Vagina (tissue), 2 donors: ENCODE measurements around the gene SUPT3H. TPM values are rescaled to one million over a fixed set of nuclear protein-coding genes. Genes with fewer than 3 reads are reported as not detected.

Experiments
- DNase-seq, 2 donors: peaks; one replicate each; pipeline ENCODE4 v3.0.0-alpha.2; 2017; ENCODE audit errors: extremely low spot score in 2 of 2
- H3K27ac ChIP-seq: fragments of 200-600 bp; sonication (generic); one replicate; pipeline ENCODE4 v1.5.1; 2019
- H3K27me3 ChIP-seq: fragments of 200-600 bp; sonication (generic); one replicate; pipeline ENCODE4 v1.5.1; 2019
- H3K36me3 ChIP-seq, 2 donors: fragments of 200-600 bp; sonication (generic); one replicate each; pipeline ENCODE4 v1.5.1; 2017 to 2019
- H3K4me1 ChIP-seq: fragments of 200-600 bp; sonication (generic); one replicate; pipeline ENCODE4 v1.5.1; 2019
- H3K4me3 ChIP-seq, 2 donors: fragments of 200-600 bp; sonication (generic); 1 replicate in 1 of 2; 2 replicates in 1 of 2; pipeline ENCODE4 v1.5.1; 2016 to 2019
- H3K9me3 ChIP-seq: fragments of 200-600 bp; sonication (generic); one replicate; pipeline ENCODE4 v1.5.1; 2019
- CTCF ChIP-seq, 3 experiments: fragments of 450-650 bp in 2 of 3; fragments of 200-600 bp in 1 of 3; sonication (generic) in 1 of 3; IDR thresholded peaks; one replicate each; pipeline ENCODE4 v1.5.1; 2017 to 2019; ENCODE audit warnings: antibody characterized with exemption in 3 of 3, mild to moderate bottlenecking in 2 of 3, moderate library complexity in 2 of 3
- POLR2A ChIP-seq, 2 donors: fragments of 450-650 bp; IDR thresholded peaks; one replicate each; pipeline ENCODE4 v1.6.1; 2017; ENCODE audit warnings: antibody characterized with exemption in 2 of 2, mild to moderate bottlenecking in 2 of 2, moderate library complexity in 2 of 2
- POLR2AphosphoS5 ChIP-seq, 2 donors: sonication (generic); formaldehyde crosslinking; IDR thresholded peaks; one replicate each; pipeline ENCODE4 v1.9.0; 2017; ENCODE audit warnings: antibody characterized with exemption in 2 of 2, mild to moderate bottlenecking in 2 of 2, low read depth in 1 of 2; ENCODE audit not compliant: insufficient read depth in 1 of 2
- intact Hi-C: fragments of 100-400 bp; cut with DNase I; formaldehyde crosslinking; loops from one replicate; pipeline ENCODE4 v1.15.1; 2023
- total RNA-seq: library from RNA; depleted of rRNA; stranded (reverse); fragments of >200 nt; gene quantifications from one replicate; pipeline ENCODE4 v1.2.3, GENCODE V29; 2016

Gene SUPT3H
- total RNA-seq, 1 donor from 2014 or later, result 4.2 TPM

- H3K27me3 ChIP-seq, result no peaks in the 10 kb centered on the region
- no peak overlapping the region for H3K27ac ChIP-seq
- H3K36me3 ChIP-seq, result no peaks in the 10 kb centered on the region
- intact Hi-C loops, result no loop called here
- TF ChIP-seq POLR2A (IDR thresholded peaks at IDR 0.05) (no peak), CTCF (IDR thresholded peaks at IDR 0.05) (no peak), POLR2AphosphoS5 (IDR thresholded peaks at IDR 0.05; ENCODE audit: insufficient read depth in 1 of 2, low read depth in 1 of 2) (no peak)
- no peak overlapping the region for H3K4me3 ChIP-seq
- no peaks in the 10 kb centered on the region for H3K4me1 ChIP-seq
- DNase-seq, result no peak
- H3K9me3 ChIP-seq, result no peaks in the 10 kb centered on the region
These were observed 420.6 kb downstream of the SUPT3H start for GRCh38 chr6:44957156-44957555.

GRCh38 chr6:44956396-44956795 lies 421.3 kb downstream of the SUPT3H start:
- no peak overlapping the region for H3K27ac ChIP-seq
- no peaks in the 10 kb centered on the region for H3K9me3 ChIP-seq
- intact Hi-C loops, result no loop called here
- no peak for DNase-seq
- TF ChIP-seq POLR2A (IDR thresholded peaks at IDR 0.05) (no peak), CTCF (IDR thresholded peaks at IDR 0.05) (no peak)
- H3K27me3 ChIP-seq, result no peaks in the 10 kb centered on the region
- no peak overlapping the region for H3K4me3 ChIP-seq
- H3K36me3 ChIP-seq, result no peaks in the 10 kb centered on the region
- no peaks in the 10 kb centered on the region for H3K4me1 ChIP-seq

- intact Hi-C loops, result no loop called here
- Histone ChIP-seq H3K9me3 (peaks cover 2% of the 10 kb centered on the region), H3K36me3 (no peaks in the 10 kb centered on the region), H3K4me1 (no peaks in the 10 kb centered on the region), H3K27me3 (no peaks in the 10 kb centered on the region), H3K4me3 (no peak overlapping the region), H3K27ac (no peak overlapping the region)
- no peak for DNase-seq
- no peak for TF ChIP-seq POLR2A (IDR thresholded peaks at IDR 0.05)
- TF ChIP-seq CTCF (IDR thresholded peaks at IDR 0.05), result no peak
- TF ChIP-seq POLR2AphosphoS5 (IDR thresholded peaks at IDR 0.05; ENCODE audit: insufficient read depth in 1 of 2, low read depth in 1 of 2), result no peak
These were observed 422.6 kb downstream of the SUPT3H start for GRCh38 chr6:44955145-44955544.

- H3K4me1 ChIP-seq, result no peaks in the 10 kb centered on the region
- intact Hi-C loops, result no loop called here
- no peak for TF ChIP-seq CTCF (IDR thresholded peaks at IDR 0.05)
- TF ChIP-seq POLR2AphosphoS5 (IDR thresholded peaks at IDR 0.05; ENCODE audit: insufficient read depth in 1 of 2, low read depth in 1 of 2), result no peak
- no peak for TF ChIP-seq POLR2A (IDR thresholded peaks at IDR 0.05)
These were observed 423.5 kb downstream of the SUPT3H start for GRCh38 chr6:44954281-44954680.

GRCh38 chr6:44951253-44951747 lies 426.4 kb downstream of the SUPT3H start:
- Histone ChIP-seq H3K27me3 (no peaks in the 10 kb centered on the region), H3K36me3 (no peaks in the 10 kb centered on the region), H3K9me3 (peaks cover 12% of the 10 kb centered on the region), H3K4me3 (no peak overlapping the region), H3K4me1 (no peaks in the 10 kb centered on the region), H3K27ac (no peak overlapping the region)
- intact Hi-C loops, result no loop called here
- no peak for DNase-seq
- TF ChIP-seq POLR2A (IDR thresholded peaks at IDR 0.05), result no peak
- no peak for TF ChIP-seq CTCF (IDR thresholded peaks at IDR 0.05)
- no peak for TF ChIP-seq POLR2AphosphoS5 (IDR thresholded peaks at IDR 0.05; ENCODE audit: insufficient read depth in 1 of 2, low read depth in 1 of 2)

More at GRCh38 chr6:44954281-44954680, 423.5 kb downstream of the SUPT3H start:
- Histone ChIP-seq H3K4me3 (no peak overlapping the region), H3K36me3 (no peaks in the 10 kb centered on the region), H3K27ac (no peak overlapping the region), H3K9me3 (peaks cover 10% of the 10 kb centered on the region), H3K27me3 (no peaks in the 10 kb centered on the region)
- no peak for DNase-seq
